Ishikawa (cell line): ENCODE measurements around the gene ITPR2.

Experiments
- CEBPB ChIP-seq: IDR thresholded peaks from 2 replicates; pipeline ENCODE4 v1.6.1; 2012
- CREB1 ChIP-seq: IDR thresholded peaks from 2 replicates; pipeline ENCODE4 v1.6.1; 2012; ENCODE audit warnings: low read depth
- EGR1 ChIP-seq: IDR thresholded peaks from 2 replicates; pipeline ENCODE4 v1.6.1; 2012
- EP300 ChIP-seq: IDR thresholded peaks from 2 replicates; pipeline ENCODE4 v1.6.1; 2012; ENCODE audit warnings: borderline replicate concordance
- FOXM1 ChIP-seq: IDR thresholded peaks from 2 replicates; pipeline ENCODE4 v1.6.1; 2012; ENCODE audit warnings: low read depth, borderline replicate concordance
- MAX ChIP-seq: IDR thresholded peaks from 2 replicates; pipeline ENCODE4 v1.6.1; 2012
- NFIC ChIP-seq: IDR thresholded peaks from 2 replicates; pipeline ENCODE4 v1.6.1; 2012
- RAD21 ChIP-seq: IDR thresholded peaks from 2 replicates; pipeline ENCODE4 v1.6.1; 2012; ENCODE audit warnings: low read depth
- REST ChIP-seq: IDR thresholded peaks from 2 replicates; pipeline ENCODE4 v1.6.1; 2012; ENCODE audit warnings: low read depth, mild to moderate bottlenecking
- TAF1 ChIP-seq: IDR thresholded peaks from 2 replicates; pipeline ENCODE4 v1.6.1; 2012; ENCODE audit warnings: low read depth, mild to moderate bottlenecking
- TCF12 ChIP-seq: IDR thresholded peaks from 2 replicates; pipeline ENCODE4 v1.6.1; 2012; ENCODE audit warnings: low read depth
- TEAD4 ChIP-seq: IDR thresholded peaks from 2 replicates; pipeline ENCODE4 v1.6.1; 2012
- USF1 ChIP-seq: IDR thresholded peaks from 2 replicates; pipeline ENCODE4 v1.6.1; 2012
- YY1 ChIP-seq: IDR thresholded peaks from 2 replicates; pipeline ENCODE4 v1.6.1; 2012; ENCODE audit warnings: low read depth
- ZBTB7A ChIP-seq: IDR thresholded peaks from 2 replicates; pipeline ENCODE4 v1.6.1; 2012; ENCODE audit warnings: low read depth

ITPR2 gene

GRCh38 chr12:26372866-26373265, 460.1 kb downstream of the ITPR2 start:
- TF ChIP-seq FOXM1 (no peak), EP300 (no peak), ZBTB7A (no peak), NFIC (no peak), USF1 (no peak), EGR1 (no peak), YY1 (no peak), TAF1 (no peak), TEAD4 (no peak), MAX (no peak)

- TF ChIP-seq TEAD4 (no peak), TCF12 (no peak), RAD21 (peak; percentile 9; the same call in 1 of the 2 replicates), NFIC (no peak), ZBTB7A (no peak)
Observed at GRCh38 chr12:26370098-26370497, 462.9 kb downstream of the ITPR2 start.

- no peak for TF ChIP-seq TAF1
- no peak for TF ChIP-seq ZBTB7A
- no peak for TF ChIP-seq EP300
- TF ChIP-seq FOXM1: no peak
- TF ChIP-seq USF1: no peak
- TF ChIP-seq REST: no peak
- TF ChIP-seq CEBPB: no peak
- no peak for TF ChIP-seq EGR1
- TF ChIP-seq MAX: no peak
- no peak for TF ChIP-seq TCF12
- TF ChIP-seq TEAD4: no peak
Observed at GRCh38 chr12:26369588-26369987, 463.4 kb downstream of the ITPR2 start.

- TF ChIP-seq REST: no peak
- no peak for TF ChIP-seq EP300
- TF ChIP-seq YY1: no peak
- TF ChIP-seq USF1: no peak
- no peak for TF ChIP-seq CREB1
- no peak for TF ChIP-seq NFIC
- TF ChIP-seq CEBPB: no peak
- no peak for TF ChIP-seq EGR1
- TF ChIP-seq MAX: no peak
- no peak for TF ChIP-seq TAF1
- TF ChIP-seq TCF12: no peak
- no peak for TF ChIP-seq RAD21
- TF ChIP-seq FOXM1: no peak
- no peak for TF ChIP-seq TEAD4
- TF ChIP-seq ZBTB7A: no peak
Observed at GRCh38 chr12:26367991-26368730, 464.8 kb downstream of the ITPR2 start.

GRCh38 chr12:26361964-26362363, 471.0 kb downstream of the ITPR2 start:
- TF ChIP-seq CEBPB (no peak), FOXM1 (no peak), REST (no peak), TCF12 (no peak), ZBTB7A (no peak), YY1 (no peak)
